H1 (cell line): ENCODE results near the gene WWP2. TPM values are rescaled to one million over a fixed set of nuclear protein-coding genes. Genes with fewer than 3 reads are reported as not detected.

ENCODE experiments used
- CTCF ChIA-PET: fragments of 300-600 bp; sonication (Branson Sonifier 250); formaldehyde crosslinking; loops from one replicate; lab custom pipeline; 2021; ENCODE audit not compliant: partially characterized antibody; lab: Charles Lee
- POLR2A ChIA-PET: fragments of 300-600 bp; sonication (Branson Sonifier 250); formaldehyde crosslinking; loops from one replicate; lab custom pipeline; 2021; ENCODE audit warnings: inconsistent platforms; ENCODE audit not compliant: partially characterized antibody; lab: Charles Lee
- DNase-seq, 2 experiments: peaks; one replicate each; pipeline versions ENCODE4 v3.0.0 to v3.0.0-alpha.2; 2010 to 2022; ENCODE audit warnings: low spot score in 2 of 2, low read depth in 1 of 2, mixed read lengths in 1 of 2
- FAIRE-seq: peaks from 2 replicates; lab custom pipeline; 2011; peaks lifted over from hg19 to GRCh38; lab: Jason Lieb, UNC
- H2AFZ ChIP-seq: 2 replicates; pipeline ENCODE4 v1.8.1; 2012; ENCODE audit warnings: low read length, inconsistent platforms
- H2AK5ac ChIP-seq: 2 replicates; pipeline ENCODE4 v1.6.1; 2013; ENCODE audit warnings: low read depth, low read length
- H2BK120ac ChIP-seq: replicated peaks from 2 replicates; pipeline ENCODE3; 2013; ENCODE audit warnings: low read depth, low read length, inconsistent platforms
- H2BK12ac ChIP-seq: 2 replicates; pipeline ENCODE4 v1.6.1; 2013; ENCODE audit warnings: low read depth, low read length
- H2BK15ac ChIP-seq: 2 replicates; pipeline ENCODE4 v1.6.1; 2013; ENCODE audit warnings: low read length
- H2BK20ac ChIP-seq: 2 replicates; pipeline ENCODE4 v1.6.1; 2013; ENCODE audit warnings: low read length
- H2BK5ac ChIP-seq: 2 replicates; pipeline ENCODE4 v1.6.1; 2013; ENCODE audit warnings: low read depth, low read length
- H3K14ac ChIP-seq: 2 replicates; pipeline ENCODE4 v1.6.1; 2013; ENCODE audit warnings: inconsistent platforms; ENCODE audit not compliant: insufficient read length
- H3K18ac ChIP-seq: 2 replicates; pipeline ENCODE4 v1.6.1; 2013; ENCODE audit warnings: low read length; ENCODE audit errors: extremely low read depth
- H3K23ac ChIP-seq: 2 replicates; pipeline ENCODE4 v1.6.1; 2013; ENCODE audit warnings: inconsistent platforms; ENCODE audit not compliant: insufficient read length
- H3K23me2 ChIP-seq: 2 replicates; pipeline ENCODE4 v1.6.1; 2013; ENCODE audit warnings: low read depth, low read length
- H3K27ac ChIP-seq: 2 replicates; pipeline ENCODE4 v1.6.1; 2011; ENCODE audit warnings: low read depth, low read length, inconsistent platforms
- H3K27me3 ChIP-seq, 4 experiments: replicated peaks in 1 of 4; 1 replicate in 1 of 4; 2 replicates in 3 of 4; pipeline versions ENCODE4 v1.6.1 to v1.8.1; 2011 to 2013; ENCODE audit warnings: low read length in 3 of 4, mild to moderate bottlenecking in 3 of 4, inconsistent platforms in 2 of 4, mixed read lengths in 2 of 4, moderate library complexity in 1 of 4; ENCODE audit not compliant: control insufficient read depth in 3 of 4, insufficient read depth in 3 of 4; ENCODE audit errors: extremely low read depth in 1 of 4
- H3K36me3 ChIP-seq, 4 experiments: 2 replicates each; pipeline versions ENCODE4 v1.6.1 to v1.8.1; 2011 to 2013; ENCODE audit warnings: mild to moderate bottlenecking in 4 of 4, low read length in 3 of 4, moderate library complexity in 2 of 4, control low read depth in 1 of 4, inconsistent platforms in 1 of 4; ENCODE audit not compliant: insufficient read depth in 4 of 4, control insufficient read depth in 2 of 4
- H3K4ac ChIP-seq: replicated peaks from 2 replicates; pipeline ENCODE3; 2013; ENCODE audit warnings: low read length, low read depth, mixed read lengths, inconsistent platforms; ENCODE audit not compliant: insufficient read length
- H3K4me1 ChIP-seq, 4 experiments: replicated peaks in 1 of 4; 1 replicate in 1 of 4; 2 replicates in 3 of 4; pipeline versions ENCODE4 v1.6.1 to v1.8.1; 2011 to 2013; ENCODE audit warnings: low read length in 3 of 4, inconsistent platforms in 2 of 4, mixed read lengths in 1 of 4; ENCODE audit not compliant: insufficient read depth in 4 of 4, control insufficient read depth in 3 of 4
- H3K4me2 ChIP-seq, 2 experiments: 2 replicates each; pipeline versions ENCODE4 v1.6.1 to v1.8.1; 2011 to 2013; ENCODE audit warnings: low read depth in 2 of 2, low read length in 2 of 2, control low read depth in 1 of 2, inconsistent platforms in 1 of 2, mild to moderate bottlenecking in 1 of 2; ENCODE audit not compliant: insufficient read depth in 1 of 2
- H3K4me3 ChIP-seq, 4 experiments: fragments of 200-600, 300-600 bp in 1 of 4; sonication (generic), shearing (Covaris generic), sonication (Bioruptor Twin) in 1 of 4; 2 replicates each; pipeline versions ENCODE4 v1.5.1 to v1.8.1; 2011 to 2016; ENCODE audit warnings: low read length in 4 of 4, low read depth in 3 of 4, control low read depth in 2 of 4, inconsistent platforms in 2 of 4, mild to moderate bottlenecking in 2 of 4, mixed read lengths in 1 of 4, moderate library complexity in 1 of 4; ENCODE audit not compliant: insufficient read depth in 2 of 4; ENCODE audit errors: extremely low read depth in 1 of 4
- H3K56ac ChIP-seq: replicated peaks from 2 replicates; pipeline ENCODE3; 2013; ENCODE audit warnings: low read depth, mild to moderate bottlenecking, mixed read lengths, low read length, inconsistent platforms; ENCODE audit not compliant: insufficient read length
- H3K79me1 ChIP-seq: 2 replicates; pipeline ENCODE4 v1.6.1; 2013; ENCODE audit warnings: low read depth, low read length, control low read depth
- H3K79me2 ChIP-seq, 2 experiments: 2 replicates each; pipeline versions ENCODE4 v1.6.1 to v1.8.1; 2012 to 2013; ENCODE audit warnings: low read length in 2 of 2, mild to moderate bottlenecking in 2 of 2, inconsistent platforms in 1 of 2; ENCODE audit not compliant: insufficient read depth in 2 of 2, control insufficient read depth in 1 of 2
- H3K9ac ChIP-seq, 4 experiments: replicated peaks in 1 of 4; 1 replicate in 1 of 4; 2 replicates in 3 of 4; pipeline versions ENCODE4 v1.6.1 to v1.8.1; 2011 to 2013; ENCODE audit warnings: low read depth in 3 of 4, low read length in 3 of 4, control low read depth in 2 of 4, mild to moderate bottlenecking in 2 of 4, moderate library complexity in 2 of 4, inconsistent platforms in 1 of 4; ENCODE audit errors: extremely low read depth in 1 of 4
- H3K9me3 ChIP-seq, 2 experiments: 2 replicates each; pipeline versions ENCODE4 v1.6.1 to v1.8.1; 2012 to 2013; ENCODE audit warnings: mild to moderate bottlenecking in 2 of 2, moderate library complexity in 2 of 2, control low read depth in 1 of 2, inconsistent platforms in 1 of 2, low read depth in 1 of 2, low read length in 1 of 2, mixed read lengths in 1 of 2; ENCODE audit not compliant: insufficient read depth in 2 of 2
- H4K20me1 ChIP-seq, 2 experiments: replicated peaks in 1 of 2; 2 replicates each; pipeline versions ENCODE3 to v1.8.1; 2011 to 2013; ENCODE audit warnings: inconsistent platforms in 2 of 2, low read length in 2 of 2, mild to moderate bottlenecking in 1 of 2; ENCODE audit not compliant: insufficient read depth in 2 of 2, control insufficient read depth in 1 of 2
- H4K5ac ChIP-seq: 2 replicates; pipeline ENCODE4 v1.6.1; 2013; ENCODE audit warnings: low read length, low read depth, mixed read lengths, inconsistent platforms; ENCODE audit not compliant: insufficient read length
- H4K8ac ChIP-seq: 2 replicates; pipeline ENCODE4 v1.8.0; 2013; ENCODE audit warnings: mild to moderate bottlenecking, moderate library complexity, low read length, inconsistent platforms; ENCODE audit not compliant: insufficient read depth; ENCODE audit errors: extremely low read depth
- H4K91ac ChIP-seq: replicated peaks from 2 replicates; pipeline ENCODE3; 2013; ENCODE audit warnings: low read length, mixed read lengths, inconsistent platforms; ENCODE audit not compliant: insufficient read length
- CHD1 ChIP-seq: IDR thresholded peaks from 2 replicates; pipeline ENCODE4 v1.6.1; 2012; ENCODE audit warnings: low read depth, low read length, improper control_type of control experiment
- GTF2F1 ChIP-seq: IDR thresholded peaks from 2 replicates; pipeline ENCODE4 v1.6.1; 2012; ENCODE audit warnings: low read depth, low read length, improper control_type of control experiment, borderline replicate concordance
- KDM1A ChIP-seq: fragments of 200-600, 300-600 bp; sonication (generic); IDR thresholded peaks from 2 replicates; pipeline ENCODE4 v1.7.1; 2016; ENCODE audit warnings: mild to moderate bottlenecking, low read length, borderline replicate concordance
- NANOG ChIP-seq: IDR thresholded peaks from 2 replicates; pipeline ENCODE4 v1.6.1; 2011; ENCODE audit warnings: low read length, low read depth, mild to moderate bottlenecking, inconsistent platforms; ENCODE audit not compliant: insufficient read depth, poor library complexity, severe bottlenecking
- PHF8 ChIP-seq: fragments of 200-600 bp; sonication (generic); conservative IDR thresholded peaks from 2 replicates; pipeline ENCODE4 v1.7.1; 2012; ENCODE audit warnings: low read depth, mild to moderate bottlenecking, inconsistent platforms, low read length, moderate library complexity
- RNF2 ChIP-seq: fragments of 200-900, 300-1000 bp; sonication (generic); IDR thresholded peaks from 2 replicates; pipeline ENCODE4 v1.7.1; 2016; ENCODE audit warnings: borderline replicate concordance, low read depth, mild to moderate bottlenecking, antibody characterized with exemption, low read length; ENCODE audit not compliant: poor library complexity, severe bottlenecking; ENCODE audit errors: missing control alignments
- SAP30 ChIP-seq: fragments of 300-600 bp; sonication (generic); IDR thresholded peaks from 2 replicates; pipeline ENCODE4 v1.7.1; 2012; ENCODE audit warnings: low read length, moderate library complexity, mild to moderate bottlenecking, inconsistent platforms; ENCODE audit not compliant: insufficient read depth, insufficient replicate concordance
- SIRT6 ChIP-seq: IDR thresholded peaks from one replicate; pipeline ENCODE4 v1.7.1; 2012; ENCODE audit warnings: low read length, inconsistent platforms
- WGBS, 2 experiments: shearing (Covaris generic) in 1 of 2; methylation state at CpG; one replicate each; pipeline versions ENCODE4 v1.1.6 to v1.1.7; 2013 to 2015; ENCODE audit warnings: low lambda C conversion rate in 2 of 2, mixed read lengths in 2 of 2, inconsistent platforms in 1 of 2, low coverage in 1 of 2, missing lambda C conversion rate in 1 of 2; ENCODE audit not compliant: insufficient replicate concordance in 2 of 2, insufficient coverage in 1 of 2, insufficient read length in 1 of 2; ENCODE audit errors: extremely low coverage in 1 of 2, missing lambda C conversion rate in 1 of 2; 5-methylcytosine and 5-hydroxymethylcytosine counted together
- polyA plus RNA-seq, 7 experiments: library from polyadenylated mRNA; depleted of rRNA in 3 of 7; stranded (reverse) in 5 of 7; unstranded in 2 of 7; fragments of >200 nt in 5 of 7; fragments of 200-250 nt in 2 of 7; gene quantifications; 1 replicate in 5 of 7; 2 replicates in 1 of 7; 4 replicates in 1 of 7; pipeline versions ENCODE4 v1.2.1 to v1.2.3, GENCODE V29; 2011 to 2013; ENCODE audit warnings: missing spikeins in 2 of 7, mixed read lengths in 2 of 7
- total RNA-seq: library from RNA; stranded (reverse); fragmentation: NEBNext Ultra II Directional; extraction: Animal tissue kit (Norgen Biotek cat#: 25700); gene quantifications from 2 replicates; pipeline ENCODE4 v1.2.1, GENCODE V29; 2021
- TF ChIP-seq, protein P1 (sequence below): IDR thresholded peaks from 2 replicates; pipeline ENCODE4 v1.6.1; 2012; ENCODE audit warnings: low read length, inconsistent platforms

WWP2 gene
- total and polyA plus RNA-seq, 2 of the 8 experiments (the other 6 are each of a cell fraction or from before 2014, with no cell fraction given), result 14.1 to 42.2 TPM

DNA sequence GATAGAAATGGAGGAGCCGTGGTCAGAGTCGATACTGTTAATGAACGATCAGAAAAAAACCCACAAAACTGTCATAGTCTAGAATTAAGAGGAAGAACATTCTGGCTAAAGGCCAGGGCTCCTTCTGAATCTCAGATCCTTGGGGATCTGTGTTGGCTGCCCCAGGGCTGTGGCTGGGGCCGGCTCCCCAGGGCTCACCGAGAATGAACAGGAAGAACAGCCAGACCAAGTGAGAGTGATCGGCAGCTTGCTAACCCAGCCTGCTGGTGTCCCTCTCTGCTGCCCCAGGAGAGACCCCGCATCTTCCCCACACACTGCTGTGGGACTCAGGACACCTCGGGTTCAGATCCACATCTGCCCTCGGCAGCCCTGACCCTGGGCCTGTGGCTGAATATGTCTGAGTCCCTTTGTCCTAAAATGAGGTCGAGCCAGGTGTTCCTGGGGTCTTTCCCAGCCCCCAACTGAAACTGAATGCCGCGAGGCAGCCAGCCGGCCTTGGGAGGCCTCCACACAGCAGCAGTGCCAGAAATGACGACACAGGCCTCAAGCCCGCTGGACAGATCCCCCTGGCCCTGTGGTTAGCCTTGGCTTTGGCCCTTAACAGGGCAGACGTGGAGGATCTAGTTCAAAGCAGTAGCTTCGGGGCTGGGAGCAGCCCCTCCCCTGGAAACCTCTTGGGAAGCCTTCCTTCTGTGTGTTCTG is 165.1 kb downstream of the WWP2 start:
- no peaks in the 10 kb centered on the region; the same call in 1 of the 2 replicates for H3K79me1 ChIP-seq
- no peaks in the 10 kb centered on the region for H3K27me3 ChIP-seq
- no peaks in the 10 kb centered on the region for H3K23me2 ChIP-seq
- no peak overlapping the region for H3K9ac ChIP-seq
- FAIRE-seq (no peak), DNase-seq (no peak)
- H2BK15ac ChIP-seq, result no peak overlapping the region
- H3K18ac ChIP-seq, result no peak overlapping the region
- no peak overlapping the region for H3K14ac ChIP-seq
- 87% methylated on average over 17 of the region's 17 CpGs; no CpG with 5 or more reads in 1 of the 2 experiments for WGBS, 2 experiments
- ChIA-PET POLR2A (interaction anchor here (0.6 to 1.3 kb wide), 2 partner anchors 9 to 23 kb away, joined by 3 read pairs; no protein-coding TSS in a partner anchor), CTCF (interaction anchor here (0.6 to 9.6 kb wide), 10 partner anchors 8 to 199 kb away, joined by 3 to 123 read pairs (median 4); no protein-coding TSS in a partner anchor)
- no peak overlapping the region for H2BK5ac ChIP-seq
- no peak overlapping the region for H3K4me3 ChIP-seq
- H3K79me2 ChIP-seq, result no peaks in the 10 kb centered on the region
- peak overlapping the region; percentile 52 for H4K8ac ChIP-seq
- H3K9me3 ChIP-seq, result no peaks in the 10 kb centered on the region
- H2AK5ac ChIP-seq, result 0 out of 2 replicates have a peak overlapping the region, but pooled peaks have one; percentile 28
- H4K20me1 ChIP-seq, result no peaks in the 10 kb centered on the region
- no peak overlapping the region for H2BK120ac ChIP-seq
- H2BK12ac ChIP-seq, result no peak overlapping the region
- no peak overlapping the region for H3K4me2 ChIP-seq
- H3K36me3 ChIP-seq, result peaks cover 0 to 4% (median 0%) of the 10 kb centered on the region in 4 experiments; a peak in 1 of 8 replicates
- H4K5ac ChIP-seq, result peak overlapping the region; percentile 51
- H3K4me1 ChIP-seq, result peaks cover 0 to 6% (median 4%) of the 10 kb centered on the region in 4 experiments; a peak in 4 of 7 replicates
- no peak overlapping the region for H3K56ac ChIP-seq
- no peak overlapping the region for H3K4ac ChIP-seq
- H2AFZ ChIP-seq, result no peak overlapping the region
- no peak overlapping the region for H4K91ac ChIP-seq
- H3K23ac ChIP-seq, result no peak overlapping the region
- H2BK20ac ChIP-seq, result no peak overlapping the region
- H3K27ac ChIP-seq, result no peak overlapping the region
- TF ChIP-seq KDM1A (no peak), RNF2 (no peak), SIRT6 (no peak), NANOG (no peak), SAP30 (no peak), GTF2F1 (no peak), CHD1 (no peak), PHF8 (no peak)
- TF ChIP-seq, protein P1, sequence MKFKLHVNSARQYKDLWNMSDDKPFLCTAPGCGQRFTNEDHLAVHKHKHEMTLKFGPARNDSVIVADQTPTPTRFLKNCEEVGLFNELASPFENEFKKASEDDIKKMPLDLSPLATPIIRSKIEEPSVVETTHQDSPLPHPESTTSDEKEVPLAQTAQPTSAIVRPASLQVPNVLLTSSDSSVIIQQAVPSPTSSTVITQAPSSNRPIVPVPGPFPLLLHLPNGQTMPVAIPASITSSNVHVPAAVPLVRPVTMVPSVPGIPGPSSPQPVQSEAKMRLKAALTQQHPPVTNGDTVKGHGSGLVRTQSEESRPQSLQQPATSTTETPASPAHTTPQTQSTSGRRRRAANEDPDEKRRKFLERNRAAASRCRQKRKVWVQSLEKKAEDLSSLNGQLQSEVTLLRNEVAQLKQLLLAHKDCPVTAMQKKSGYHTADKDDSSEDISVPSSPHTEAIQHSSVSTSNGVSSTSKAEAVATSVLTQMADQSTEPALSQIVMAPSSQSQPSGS, result no peak
